ENCODE data around the gene CNTF.
"Not testable (repeated sequence)": the region's sequence is repeated elsewhere in the genome, so short reads cannot be mapped to it uniquely, and the experiment has no call there.

Gene CNTF

GRCh38 chr11:58622344-58622743, at the start of gene CNTF:
Gene CNTF (plus strand): TSS chr11:58622665. CDS start chr11:58622753, 88 bp downstream.
- peak within 1 kb of the TSS; percentile 53 to 89 for H3K27ac Mint-ChIP-seq
- ATAC-seq = no peak

GRCh38 chr11:58572906-58573305, 49.6 kb upstream of the CNTF start:
- H3K9me3 Mint-ChIP-seq, ATAC-seq: not testable (repeated sequence)
- peak overlapping the region; percentile 78 to 93 for H3K4me3 Mint-ChIP-seq

More at GRCh38 chr11:58622344-58622743, at the start of gene CNTF:
- Mint-ChIP-seq H3K9me3 (no peaks in the 10 kb centered on the region), H3K4me3 (no peak within 1 kb of the TSS), H3K4me1 (peaks cover 40% of the 10 kb centered on the region), H3K27me3 (no peaks in the 10 kb centered on the region)
- DNase-seq = no peak

GRCh38 chr11:58573451-58574104, 48.9 kb upstream of the CNTF start:
- peak overlapping the region; percentile 97 to 98 for H3K27ac Mint-ChIP-seq
- H3K4me1 Mint-ChIP-seq = peaks cover 42% of the 10 kb centered on the region
- DNase-seq = peak; percentile 58 to 75
- ATAC-seq = peak; percentile 52
- H3K27me3 Mint-ChIP-seq = no peaks in the 10 kb centered on the region
- peak overlapping the region; percentile 78 to 93 for H3K4me3 Mint-ChIP-seq
- H3K9me3 Mint-ChIP-seq = no peaks in the 10 kb centered on the region

More at GRCh38 chr11:58572906-58573305, 49.6 kb upstream of the CNTF start:
- peak in 1 of 2 donors; percentile 26 for DNase-seq
- not testable (repeated sequence) for H3K27me3 Mint-ChIP-seq
- Mint-ChIP-seq H3K27ac (peak overlapping the region; percentile 97 to 98), H3K4me1 (peaks cover 45% of the 10 kb centered on the region)

- Mint-ChIP-seq H3K27ac (peak overlapping the region; percentile 97 to 98), H3K27me3 (no peaks in the 10 kb centered on the region), H3K4me3 (peak overlapping the region; percentile 78 to 93), H3K4me1 (peaks cover 34% of the 10 kb centered on the region), H3K9me3 (no peaks in the 10 kb centered on the region)
- no peak for ATAC-seq
- no peak for DNase-seq
Observed at GRCh38 chr11:58574881-58575280, 47.6 kb upstream of the CNTF start.

GRCh38 chr11:58575377-58576020, 47.0 kb upstream of the CNTF start, which contains the start of gene LPXN:
Gene LPXN (minus strand): TSS chr11:58575856. CDS start chr11:58575772, 84 bp downstream.
- no peaks in the 10 kb centered on the region for H3K27me3 Mint-ChIP-seq
- H3K9me3 Mint-ChIP-seq = no peaks in the 10 kb centered on the region
- ATAC-seq (no peak), DNase-seq (peak; percentile 45 to 58)
- peak within 1 kb of the TSS; percentile 100 for H3K27ac Mint-ChIP-seq
- peak within 1 kb of the TSS; percentile 78 to 93 for H3K4me3 Mint-ChIP-seq
- H3K4me1 Mint-ChIP-seq = peaks cover 30% of the 10 kb centered on the region

- peak overlapping the region; percentile 100 for H3K27ac Mint-ChIP-seq
- DNase-seq = no peak
- H3K4me3 Mint-ChIP-seq = peak overlapping the region; percentile 78 to 93
- peaks cover 35% of the 10 kb centered on the region for H3K4me1 Mint-ChIP-seq
- H3K27me3 Mint-ChIP-seq = no peaks in the 10 kb centered on the region
- ATAC-seq = no peak
- no peaks in the 10 kb centered on the region for H3K9me3 Mint-ChIP-seq
Observed at GRCh38 chr11:58576887-58577471, 45.5 kb upstream of the CNTF start.

- H3K4me1 Mint-ChIP-seq = peaks cover 41% of the 10 kb centered on the region
- peak overlapping the region; percentile 78 to 93 for H3K4me3 Mint-ChIP-seq
Observed at GRCh38 chr11:58577555-58578135, 44.8 kb upstream of the CNTF start.

GRCh38 chr11:58578136-58578634, 44.3 kb upstream of the CNTF start:
- Mint-ChIP-seq H3K4me3 (peak overlapping the region; percentile 78 to 93), H3K27ac (peak overlapping the region; percentile 100), H3K9me3 (no peaks in the 10 kb centered on the region), H3K4me1 (peaks cover 44% of the 10 kb centered on the region), H3K27me3 (no peaks in the 10 kb centered on the region)
- DNase-seq (peak; percentile 92 to 95), ATAC-seq (no peak)

More at GRCh38 chr11:58577555-58578135, 44.8 kb upstream of the CNTF start:
- ATAC-seq (peak; percentile 74), DNase-seq (peak; percentile 88 to 93)
- H3K9me3 Mint-ChIP-seq = no peaks in the 10 kb centered on the region
- H3K27me3 Mint-ChIP-seq = no peaks in the 10 kb centered on the region
- H3K27ac Mint-ChIP-seq = peak overlapping the region; percentile 100

GRCh38 chr11:58578635-58579191, 43.8 kb upstream of the CNTF start, which contains the start of gene ZFP91:
Gene ZFP91 (plus strand): TSS chr11:58579063. CDS start chr11:58579282, 219 bp downstream.
- DNase-seq (peak; percentile 91 to 95), ATAC-seq (peak; percentile 52)
- peak within 1 kb of the TSS; percentile 100 for H3K27ac Mint-ChIP-seq
- H3K9me3 Mint-ChIP-seq = no peaks in the 10 kb centered on the region
- peak within 1 kb of the TSS; percentile 78 to 93 for H3K4me3 Mint-ChIP-seq
- peaks cover 50% of the 10 kb centered on the region for H3K4me1 Mint-ChIP-seq
- H3K27me3 Mint-ChIP-seq = no peaks in the 10 kb centered on the region

GRCh38 chr11:58579192-58580129, 43.0 kb upstream of the CNTF start:
- peak overlapping the region; percentile 100 for H3K27ac Mint-ChIP-seq
- H3K27me3 Mint-ChIP-seq = no peaks in the 10 kb centered on the region
- peaks cover 53% of the 10 kb centered on the region for H3K4me1 Mint-ChIP-seq
- peak overlapping the region; percentile 78 to 93 for H3K4me3 Mint-ChIP-seq
- no peaks in the 10 kb centered on the region for H3K9me3 Mint-ChIP-seq
- ATAC-seq (peak; percentile 60), DNase-seq (peak; percentile 91 to 95)

- peak overlapping the region; percentile 97 to 99 for H3K27ac Mint-ChIP-seq
- DNase-seq (no peak), ATAC-seq (no peak)
- H3K4me3 Mint-ChIP-seq = peak overlapping the region; percentile 78 to 93
- H3K27me3 Mint-ChIP-seq = no peaks in the 10 kb centered on the region
- peaks cover 53% of the 10 kb centered on the region for H3K4me1 Mint-ChIP-seq
- H3K9me3 Mint-ChIP-seq = no peaks in the 10 kb centered on the region
Observed at GRCh38 chr11:58580311-58580710, 42.2 kb upstream of the CNTF start.

- peak overlapping the region in 1 of 2 donors; percentile 37 for H3K27ac Mint-ChIP-seq
Observed at GRCh38 chr11:58582437-58582836, 40.0 kb upstream of the CNTF start.

GRCh38 chr11:58586998-58587397, 35.5 kb upstream of the CNTF start:
- Mint-ChIP-seq H3K9me3 (no peaks in the 10 kb centered on the region), H3K27me3 (no peaks in the 10 kb centered on the region), H3K27ac (no peak overlapping the region), H3K4me3 (no peak overlapping the region), H3K4me1 (peaks cover 68% of the 10 kb centered on the region)
- DNase-seq (no peak), ATAC-seq (no peak)

More at GRCh38 chr11:58582437-58582836, 40.0 kb upstream of the CNTF start:
- DNase-seq = no peak
- H3K9me3 Mint-ChIP-seq = no peaks in the 10 kb centered on the region
- H3K4me1 Mint-ChIP-seq = peaks cover 59% of the 10 kb centered on the region
- ATAC-seq = no peak
- H3K27me3 Mint-ChIP-seq = no peaks in the 10 kb centered on the region
- peak overlapping the region; percentile 57 to 93 for H3K4me3 Mint-ChIP-seq

GRCh38 chr11:58591659-58592058, 30.8 kb upstream of the CNTF start:
- H3K9me3 Mint-ChIP-seq = no peaks in the 10 kb centered on the region
- no peak overlapping the region for H3K4me3 Mint-ChIP-seq
- DNase-seq = no peak
- H3K27ac Mint-ChIP-seq = peak overlapping the region; percentile 27 to 72
- H3K27me3 Mint-ChIP-seq = no peaks in the 10 kb centered on the region
- no peak for ATAC-seq
- H3K4me1 Mint-ChIP-seq = peaks cover 79% of the 10 kb centered on the region
